Cardiac fibroblast (primary cell): ENCODE measurements around the gene FOXD3.

Source experiments
- DNase-seq, 2 donors: peaks; one replicate each; pipeline versions ENCODE4 v3.0.0 to v3.0.0-alpha.2; 2010; ENCODE audit warnings: low read depth in 2 of 2
- H3K4me3 ChIP-seq, 2 donors: replicated peaks in 1 of 2; 1 replicate in 1 of 2; 2 replicates in 1 of 2; pipeline ENCODE4 v1.5.1; 2011; ENCODE audit warnings: low read depth in 2 of 2, low read length in 2 of 2, mild to moderate bottlenecking in 2 of 2, moderate library complexity in 1 of 2
- TF ChIP-seq, protein P1 (sequence below): IDR thresholded peaks from one replicate; pipeline ENCODE4 v1.5.1; 2011; ENCODE audit warnings: low read depth, mild to moderate bottlenecking, low read length, inconsistent platforms

FOXD3 gene

DNA sequence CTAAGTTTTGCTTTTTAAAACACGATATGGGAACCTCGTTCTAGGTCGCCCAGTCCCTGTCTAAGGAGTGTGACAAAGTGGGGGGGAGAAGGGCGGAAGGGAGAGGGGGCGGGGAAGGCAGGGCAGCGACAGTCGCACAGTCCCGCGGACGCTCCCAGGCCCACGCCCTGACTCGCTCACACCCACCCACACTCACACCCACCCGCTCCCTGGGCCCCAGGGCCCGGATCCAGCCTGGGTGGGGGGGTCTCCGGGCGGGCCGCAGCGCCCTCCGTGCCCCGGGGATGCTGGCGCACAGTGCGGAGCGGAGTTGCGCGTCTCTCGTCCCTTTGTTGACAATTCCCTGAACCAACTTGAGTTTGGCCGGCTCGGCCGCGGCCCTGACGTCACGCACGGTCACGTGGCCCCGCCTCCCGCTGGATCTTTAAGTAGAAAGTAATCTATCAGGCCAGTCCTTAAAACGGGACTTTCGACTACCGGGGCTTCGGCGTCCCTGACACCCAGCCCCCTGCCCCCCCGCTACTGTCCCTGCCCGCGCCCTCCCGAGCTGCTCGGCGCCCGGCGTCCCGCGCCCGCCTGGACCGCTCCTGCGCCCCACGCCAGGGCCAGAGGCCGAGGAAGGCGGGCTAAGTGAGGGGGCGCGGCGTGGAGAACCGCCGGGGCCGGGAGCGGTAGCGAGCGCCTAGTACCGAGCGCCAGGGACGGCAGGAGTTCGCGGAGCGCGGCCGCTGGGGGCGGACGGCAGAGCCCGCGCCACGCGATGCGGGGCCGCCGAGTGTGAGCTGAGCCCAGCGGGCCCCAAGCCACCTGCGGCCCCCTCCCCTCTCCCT lies at the start of gene FOXD3:
Gene FOXD3, plus strand, starts transcription at position 454 of the 830 bp plus-strand sequence. CDS start 492 bp downstream, outside the sequence.
- peak within 1 kb of the TSS; percentile 40 to 52 for H3K4me3 ChIP-seq
- TF ChIP-seq, protein P1, sequence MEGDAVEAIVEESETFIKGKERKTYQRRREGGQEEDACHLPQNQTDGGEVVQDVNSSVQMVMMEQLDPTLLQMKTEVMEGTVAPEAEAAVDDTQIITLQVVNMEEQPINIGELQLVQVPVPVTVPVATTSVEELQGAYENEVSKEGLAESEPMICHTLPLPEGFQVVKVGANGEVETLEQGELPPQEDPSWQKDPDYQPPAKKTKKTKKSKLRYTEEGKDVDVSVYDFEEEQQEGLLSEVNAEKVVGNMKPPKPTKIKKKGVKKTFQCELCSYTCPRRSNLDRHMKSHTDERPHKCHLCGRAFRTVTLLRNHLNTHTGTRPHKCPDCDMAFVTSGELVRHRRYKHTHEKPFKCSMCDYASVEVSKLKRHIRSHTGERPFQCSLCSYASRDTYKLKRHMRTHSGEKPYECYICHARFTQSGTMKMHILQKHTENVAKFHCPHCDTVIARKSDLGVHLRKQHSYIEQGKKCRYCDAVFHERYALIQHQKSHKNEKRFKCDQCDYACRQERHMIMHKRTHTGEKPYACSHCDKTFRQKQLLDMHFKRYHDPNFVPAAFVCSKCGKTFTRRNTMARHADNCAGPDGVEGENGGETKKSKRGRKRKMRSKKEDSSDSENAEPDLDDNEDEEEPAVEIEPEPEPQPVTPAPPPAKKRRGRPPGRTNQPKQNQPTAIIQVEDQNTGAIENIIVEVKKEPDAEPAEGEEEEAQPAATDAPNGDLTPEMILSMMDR = no peak
- peak; percentile 36 to 45 for DNase-seq

DNA sequence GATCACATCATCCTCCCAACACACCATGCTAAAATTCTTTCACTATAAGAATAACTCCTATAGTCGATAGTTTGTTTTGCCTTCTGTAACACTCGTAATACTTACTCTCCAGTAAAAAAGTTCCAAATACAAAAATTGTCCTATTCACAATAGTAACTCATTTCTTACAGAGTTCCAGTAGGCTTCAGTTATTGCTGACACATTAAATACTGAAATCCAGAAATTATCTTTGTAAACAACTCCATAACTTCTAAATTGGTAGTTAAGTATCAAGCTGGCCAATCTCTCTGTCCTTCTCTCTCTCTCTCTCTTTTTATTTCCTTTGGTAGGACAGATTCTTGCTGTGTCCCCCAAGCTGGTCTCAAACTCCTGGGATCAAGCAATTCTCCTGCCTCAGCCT lies 49.6 kb upstream of the FOXD3 start:
- DNase-seq = no peak
- TF ChIP-seq, protein P1 = no peak
- H3K4me3 ChIP-seq = no peak overlapping the region

DNA sequence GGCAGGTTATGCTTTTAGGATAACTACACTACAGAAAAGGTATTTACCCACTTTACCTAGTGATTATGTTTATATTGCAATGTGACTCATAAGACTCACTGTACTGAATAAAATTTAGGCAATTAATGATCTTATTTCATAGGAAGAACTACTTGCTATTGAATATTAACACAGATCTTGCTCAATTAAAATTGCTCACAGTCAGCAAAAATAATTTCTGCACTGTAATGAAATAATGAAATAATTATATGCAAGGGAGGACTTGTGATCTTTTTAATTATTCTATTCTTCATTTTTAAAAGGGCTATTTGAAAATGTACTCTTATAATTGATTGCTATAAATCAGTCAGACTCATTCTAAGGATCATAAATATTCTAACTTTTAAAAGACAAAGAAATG lies 48.0 kb upstream of the FOXD3 start:
- TF ChIP-seq, protein P1 = no peak
- no peak for DNase-seq
- no peak overlapping the region for H3K4me3 ChIP-seq

DNA sequence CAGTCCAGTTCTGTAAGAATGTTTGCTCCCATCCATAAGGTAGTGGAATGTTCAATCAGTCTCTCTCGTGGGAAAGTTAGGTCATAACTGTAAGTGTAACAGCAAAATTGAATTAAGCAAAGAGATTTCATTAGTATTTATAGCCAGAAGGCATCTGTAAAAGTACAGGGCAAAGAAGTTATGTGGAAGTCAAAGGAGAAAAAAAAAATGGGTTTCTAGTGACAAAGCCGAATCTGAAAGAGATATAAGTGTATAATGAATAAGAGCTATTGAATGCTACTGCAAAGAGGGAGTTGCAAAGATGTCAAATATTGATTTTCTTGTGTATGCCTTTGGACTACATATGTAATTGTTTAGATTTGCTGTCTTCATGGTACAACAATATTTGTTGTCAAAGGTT lies 47.4 kb upstream of the FOXD3 start:
- no peak for DNase-seq
- H3K4me3 ChIP-seq = no peak overlapping the region
- TF ChIP-seq, protein P1 = no peak

DNA sequence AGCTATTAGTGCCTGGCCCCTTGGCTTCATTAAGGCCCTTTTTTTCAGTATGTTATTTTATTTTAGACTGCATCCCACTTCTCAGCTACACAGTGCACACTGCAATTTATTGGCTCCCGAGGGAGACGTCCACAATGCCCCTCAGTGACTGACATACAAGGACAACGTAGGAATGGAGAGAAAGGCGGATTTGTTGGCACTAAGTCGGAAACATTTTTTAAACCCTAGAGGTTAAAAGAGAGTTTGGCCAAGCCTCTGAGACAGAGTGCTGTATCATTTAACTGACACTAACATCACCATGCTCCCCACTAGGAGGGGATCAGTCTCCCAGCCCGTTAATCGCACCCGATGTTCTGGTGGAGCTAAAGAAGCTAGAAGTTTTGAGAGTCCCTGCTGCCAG lies 45.7 kb upstream of the FOXD3 start:
- no peak for DNase-seq
- TF ChIP-seq, protein P1 = no peak
- H3K4me3 ChIP-seq = no peak overlapping the region

DNA sequence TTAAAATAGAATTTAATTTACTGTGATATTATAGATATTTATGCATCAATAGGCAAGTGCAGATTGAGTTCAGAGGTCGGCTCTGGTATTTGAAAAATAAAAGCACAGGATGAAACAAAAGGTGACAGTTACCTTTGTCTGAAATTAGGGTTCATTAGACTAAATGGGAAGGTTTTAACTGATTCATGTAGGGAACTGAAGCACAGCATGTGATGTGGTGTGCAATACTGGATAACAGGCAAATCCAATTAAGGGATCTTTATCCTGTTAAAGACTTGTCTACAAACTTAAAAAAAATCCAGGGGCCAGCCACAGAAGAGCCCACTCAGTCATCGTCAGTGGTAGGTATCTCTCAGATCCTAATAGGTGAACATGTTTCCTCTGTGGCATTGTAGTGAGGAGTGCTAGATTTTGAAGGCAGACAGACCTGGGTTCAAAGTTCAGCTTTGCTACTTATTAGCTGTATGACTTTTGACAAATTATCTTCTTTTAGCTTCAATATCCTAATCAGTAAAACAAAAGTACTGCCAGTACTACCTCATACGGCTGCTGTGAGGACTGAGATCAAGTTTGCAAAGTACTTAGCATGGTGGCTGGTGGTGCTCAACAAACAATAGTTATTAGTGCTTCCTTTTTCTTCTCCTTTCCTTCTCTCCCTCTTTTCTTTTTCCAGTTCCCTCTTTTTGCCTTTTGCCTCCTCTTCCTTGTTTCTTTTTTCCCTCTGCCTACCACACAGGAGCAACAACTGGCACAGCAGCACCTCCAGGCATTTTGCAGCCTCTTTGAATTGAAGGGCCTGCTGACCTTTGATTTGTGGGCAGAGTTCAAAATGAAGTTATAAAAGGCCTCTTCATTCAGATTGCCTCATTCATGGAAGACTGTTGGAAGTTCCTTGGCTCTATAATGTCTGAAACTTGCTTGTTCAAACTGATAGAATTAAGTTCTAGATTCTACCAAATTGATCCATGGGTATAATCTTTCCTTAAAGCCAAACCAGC lies 44.9 kb upstream of the FOXD3 start:
- TF ChIP-seq, protein P1 = no peak
- DNase-seq = no peak
- H3K4me3 ChIP-seq = no peak overlapping the region
